HepG2 (cell line): Measurements from ENCODE around the gene IBA57.

Experiments used
- ATF7 ChIP-seq, 2 experiments: fragments of 450-650 bp in 1 of 2; sonication (generic) in 1 of 2; formaldehyde crosslinking in 1 of 2; IDR thresholded peaks; 2 replicates each; pipeline versions ENCODE4 v1.4.0 to v1.6.1; 2016 to 2020; ENCODE audit warnings: antibody characterized with exemption in 1 of 2, mild to moderate bottlenecking in 1 of 2, missing genetic modification reagents in 1 of 2
- XRCC5 ChIP-seq: fragments of 200-400 bp; formaldehyde crosslinking; optimal IDR thresholded peaks from 2 replicates; pipeline ENCODE3; 2017; ENCODE audit warnings: mild to moderate bottlenecking, low read length

DNA sequence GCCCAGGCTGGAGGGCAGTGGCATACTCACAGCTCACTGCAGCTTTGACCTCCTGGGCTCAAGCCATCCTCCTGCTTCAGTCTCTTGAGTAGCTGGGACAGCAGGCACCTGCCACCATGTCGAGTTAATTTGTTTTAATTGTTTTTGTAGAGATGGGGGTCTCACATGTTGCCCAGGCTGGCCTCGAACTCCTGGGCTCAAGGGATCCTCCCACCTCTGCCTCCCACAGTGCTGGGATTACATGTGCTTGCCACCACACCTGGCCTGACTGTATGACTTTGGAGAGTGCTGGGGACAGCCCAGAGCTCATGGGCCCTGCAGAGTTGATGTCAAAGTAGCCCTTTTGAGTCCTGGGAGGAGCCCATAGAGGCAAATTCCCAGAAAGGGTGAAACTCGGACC, 44.1 kb downstream of the IBA57 start:
- TF ChIP-seq XRCC5 (no peak), ATF7 (IDR thresholded peaks at IDR 0.05) (no peak), ATF7 (CRISPR knock-in tag; IDR thresholded peaks at IDR 0.05) (no peak)
